HG03575 (cell line): ENCODE results near the gene ZNRF1.
"Not testable (repeated sequence)": the region's sequence is repeated elsewhere in the genome, so short reads cannot be mapped to it uniquely, and the experiment has no call there.

Source experiments
- ATAC-seq: cut with Tn5 transposase; IDR thresholded peaks from one replicate; pipeline ENCODE4 v1.9.1; 2021; ENCODE audit not compliant: unreplicated experiment, insufficient number of reproducible peaks, low FRiP score; ENCODE audit errors: extremely low read depth

ZNRF1 gene

DNA sequence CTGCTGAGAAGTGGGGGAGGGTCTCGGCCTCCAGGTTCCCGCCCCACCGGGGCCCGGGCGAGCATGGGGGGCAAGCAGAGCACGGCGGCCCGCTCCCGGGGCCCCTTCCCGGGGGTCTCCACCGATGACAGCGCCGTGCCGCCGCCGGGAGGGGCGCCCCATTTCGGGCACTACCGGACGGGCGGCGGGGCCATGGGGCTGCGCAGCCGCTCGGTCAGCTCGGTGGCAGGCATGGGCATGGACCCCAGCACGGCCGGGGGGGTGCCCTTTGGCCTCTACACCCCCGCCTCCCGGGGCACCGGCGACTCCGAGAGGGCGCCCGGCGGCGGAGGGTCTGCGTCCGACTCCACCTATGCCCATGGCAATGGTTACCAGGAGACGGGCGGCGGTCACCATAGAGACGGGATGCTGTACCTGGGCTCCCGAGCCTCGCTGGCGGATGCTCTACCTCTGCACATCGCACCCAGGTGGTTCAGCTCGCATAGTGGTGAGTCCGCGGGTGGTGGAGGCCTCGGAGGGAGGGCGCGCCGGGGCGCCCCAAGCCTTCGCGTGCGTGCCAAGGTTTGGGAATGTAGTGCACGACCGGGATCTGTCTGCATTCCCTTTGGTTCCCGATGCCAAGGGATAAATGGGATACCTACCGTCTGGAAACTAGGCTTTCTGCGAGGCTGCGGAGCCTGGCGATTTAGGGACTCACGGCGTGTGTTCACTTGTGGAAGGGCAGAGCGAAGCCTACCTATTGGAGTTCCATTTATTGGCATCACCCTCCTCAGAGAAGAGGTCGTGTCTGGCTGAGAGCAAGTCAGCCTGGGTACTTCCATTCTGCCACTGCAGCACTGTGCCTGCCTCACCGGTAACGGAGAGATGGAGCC is 1.0 kb downstream of the ZNRF1 start:
- no peak for ATAC-seq

DNA sequence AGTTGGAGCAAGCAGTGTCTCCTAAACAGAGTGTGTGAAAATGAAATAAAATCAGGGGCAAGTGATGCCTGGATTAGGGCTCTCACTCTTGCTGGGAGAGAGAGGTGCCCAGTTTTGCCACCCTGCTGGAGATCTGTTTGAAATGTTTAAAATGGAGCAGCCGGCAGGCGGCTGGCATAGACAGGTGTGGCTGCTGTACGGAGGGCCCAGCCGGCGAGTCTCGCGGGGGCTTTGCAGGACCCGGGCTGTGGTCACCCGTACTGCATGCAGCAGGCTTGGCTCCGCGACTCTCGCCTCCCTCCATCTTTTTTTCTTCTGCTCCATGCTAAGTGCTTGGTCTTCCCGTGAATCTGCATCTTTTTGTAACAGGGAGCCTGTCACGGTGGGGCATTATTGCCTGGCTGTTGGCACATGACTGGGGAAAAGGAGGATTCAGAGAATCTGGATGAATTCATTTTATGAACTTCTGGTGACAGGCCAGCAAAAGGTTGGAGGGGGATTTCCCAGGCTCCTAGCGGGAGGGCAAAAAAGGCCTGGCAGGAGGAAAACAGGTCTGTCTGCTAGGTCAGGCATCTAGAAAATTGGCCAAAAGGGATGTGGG is 1.8 kb downstream of the ZNRF1 start:
- no peak for ATAC-seq

DNA sequence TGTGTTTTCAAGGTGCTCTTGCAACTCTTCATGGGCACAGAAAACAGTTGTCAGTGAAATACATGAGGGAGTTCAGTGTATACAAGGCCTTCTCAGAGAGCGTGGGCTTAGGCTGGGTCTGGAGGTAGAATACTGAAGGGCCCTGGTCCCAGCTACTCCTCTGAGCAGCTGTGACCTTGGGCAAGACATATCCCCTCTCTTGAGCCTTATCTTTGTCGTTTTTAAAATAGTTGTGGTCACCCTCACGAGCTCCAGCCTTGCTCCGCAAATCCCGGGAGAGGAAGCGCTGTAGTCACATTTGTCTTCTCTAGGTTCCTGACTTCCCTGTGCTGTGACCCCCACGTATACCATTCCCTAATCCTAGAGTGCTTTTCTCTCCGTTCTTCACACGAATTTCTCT is 3.6 kb downstream of the ZNRF1 start:
- ATAC-seq = no peak

DNA sequence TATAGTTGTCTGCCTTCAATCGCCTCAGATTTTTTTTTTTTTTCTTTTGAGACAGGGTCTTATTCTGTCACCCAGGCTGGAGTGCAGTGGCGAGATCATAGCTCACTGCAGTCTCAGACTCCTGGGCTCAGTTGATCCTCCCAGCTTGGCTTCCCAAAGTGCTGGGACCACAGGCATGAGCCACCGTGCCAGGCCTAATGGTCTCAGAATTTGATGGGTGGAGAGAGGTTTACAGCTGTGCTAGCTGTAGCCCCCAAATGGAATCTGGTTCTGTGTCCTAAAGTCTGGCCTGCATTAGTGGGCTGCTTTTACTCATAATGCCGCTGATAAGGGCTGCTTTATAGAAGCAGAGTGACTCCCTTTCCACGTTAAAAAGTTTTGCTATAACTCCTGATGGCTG is 5.1 kb downstream of the ZNRF1 start:
- ATAC-seq = no peak

DNA sequence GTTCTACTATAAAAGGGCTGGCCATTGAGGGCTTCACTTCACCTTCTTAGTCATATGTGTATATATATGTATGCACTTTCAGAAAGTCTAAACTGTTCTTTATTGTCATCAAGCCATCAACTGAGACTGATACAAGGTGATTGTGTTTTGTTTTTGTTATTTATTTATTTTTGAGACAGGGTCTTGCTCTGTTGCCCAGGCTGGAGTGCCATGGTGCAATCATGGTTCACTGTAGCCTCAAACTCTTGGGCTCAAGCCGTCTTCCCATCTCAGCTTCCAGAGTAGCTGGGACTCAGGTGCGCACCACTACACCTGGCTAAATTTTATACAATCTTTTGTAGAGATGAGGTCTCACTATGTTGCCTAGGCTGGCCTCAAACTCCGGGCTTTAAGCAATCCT is 5.6 kb downstream of the ZNRF1 start:
- ATAC-seq = no peak

DNA sequence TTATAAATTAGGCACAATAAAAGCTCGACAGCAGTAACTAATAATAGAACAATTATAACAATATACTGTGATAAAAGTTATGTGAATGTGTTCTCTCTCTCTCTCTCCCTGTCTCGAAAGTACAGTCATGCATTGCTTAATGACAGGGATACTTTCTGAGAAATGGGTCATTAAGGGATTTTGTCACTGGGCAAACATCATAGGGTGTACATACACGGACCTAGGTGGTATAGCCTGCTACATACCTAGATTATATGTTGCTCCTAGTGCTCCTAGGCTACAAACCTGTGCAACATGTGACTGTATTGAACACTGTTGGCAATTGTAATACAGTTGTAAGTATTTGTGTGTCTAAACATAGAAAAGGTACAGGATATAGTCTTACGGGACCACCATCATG is 6.9 kb downstream of the ZNRF1 start:
- ATAC-seq = no peak

DNA sequence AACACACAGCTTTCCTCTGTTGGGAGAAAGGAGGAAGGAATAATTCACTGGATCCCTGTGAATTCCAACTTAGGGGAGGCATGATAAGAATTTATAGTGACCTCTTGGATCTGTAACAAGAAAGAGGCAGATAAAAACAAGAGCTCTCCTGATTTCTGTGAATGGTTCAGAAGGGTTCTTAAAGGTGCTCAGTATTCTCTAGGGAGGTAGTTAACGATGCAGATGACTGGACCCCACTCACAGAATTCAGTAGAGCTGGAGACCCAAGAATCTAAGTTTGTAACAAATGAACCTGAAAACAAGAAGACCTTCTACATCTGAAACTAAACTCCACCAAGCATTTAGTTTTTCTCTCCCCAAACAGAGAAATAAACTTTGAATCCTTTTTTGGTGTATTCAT is 8.6 kb downstream of the ZNRF1 start:
- no peak for ATAC-seq

DNA sequence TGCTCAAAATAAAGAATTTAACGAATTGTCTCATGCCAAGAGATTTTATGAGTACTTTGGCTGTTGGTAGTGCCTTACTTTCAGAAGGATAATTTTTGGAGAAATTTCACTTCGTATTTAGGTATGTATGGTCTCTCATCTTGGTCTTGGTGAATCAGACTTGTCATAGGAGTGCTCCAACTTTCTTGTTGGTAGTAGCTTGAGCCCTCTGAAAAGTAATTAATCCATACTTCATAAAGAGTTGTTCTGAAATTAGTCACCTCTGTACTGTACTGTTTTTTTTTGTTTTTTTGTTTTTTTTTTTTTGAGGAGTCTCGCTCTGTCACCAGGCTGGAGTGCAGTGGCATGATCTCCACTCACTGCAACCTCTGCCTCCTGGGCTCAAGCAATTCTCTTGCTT is 11.6 kb downstream of the ZNRF1 start:
- no peak for ATAC-seq

DNA sequence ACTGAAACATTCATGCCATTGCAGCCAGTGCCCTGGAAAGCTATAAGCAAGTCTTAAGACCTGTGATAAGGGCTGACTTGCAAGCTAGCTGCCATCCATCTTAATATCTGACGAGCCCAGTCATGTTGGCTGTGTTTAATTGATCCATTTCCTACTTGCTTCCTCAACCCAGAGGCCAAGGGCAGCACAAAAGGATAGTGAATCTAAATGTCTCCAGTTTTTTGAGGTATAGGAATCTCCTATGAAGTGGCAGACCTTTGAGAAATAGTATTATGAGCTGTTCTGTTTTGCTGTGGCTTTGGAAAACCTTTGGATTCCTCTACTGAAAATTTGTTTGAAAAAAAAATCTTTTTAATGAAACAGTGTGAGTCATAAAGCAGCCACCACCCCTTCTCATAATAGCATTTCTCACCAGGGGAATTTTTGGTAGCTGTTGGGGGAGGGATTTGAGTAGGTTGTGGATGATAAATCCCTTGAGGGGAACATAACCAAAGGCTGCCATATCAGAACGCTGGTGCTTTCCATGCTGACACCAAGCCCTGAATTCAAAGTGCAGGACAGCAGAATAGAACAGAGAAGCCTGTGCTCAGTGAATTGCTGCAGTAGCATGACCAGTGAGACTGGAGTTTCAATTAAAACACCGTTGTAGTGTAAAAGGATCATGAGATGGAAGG is 12.9 kb downstream of the ZNRF1 start:
- no peak for ATAC-seq

DNA sequence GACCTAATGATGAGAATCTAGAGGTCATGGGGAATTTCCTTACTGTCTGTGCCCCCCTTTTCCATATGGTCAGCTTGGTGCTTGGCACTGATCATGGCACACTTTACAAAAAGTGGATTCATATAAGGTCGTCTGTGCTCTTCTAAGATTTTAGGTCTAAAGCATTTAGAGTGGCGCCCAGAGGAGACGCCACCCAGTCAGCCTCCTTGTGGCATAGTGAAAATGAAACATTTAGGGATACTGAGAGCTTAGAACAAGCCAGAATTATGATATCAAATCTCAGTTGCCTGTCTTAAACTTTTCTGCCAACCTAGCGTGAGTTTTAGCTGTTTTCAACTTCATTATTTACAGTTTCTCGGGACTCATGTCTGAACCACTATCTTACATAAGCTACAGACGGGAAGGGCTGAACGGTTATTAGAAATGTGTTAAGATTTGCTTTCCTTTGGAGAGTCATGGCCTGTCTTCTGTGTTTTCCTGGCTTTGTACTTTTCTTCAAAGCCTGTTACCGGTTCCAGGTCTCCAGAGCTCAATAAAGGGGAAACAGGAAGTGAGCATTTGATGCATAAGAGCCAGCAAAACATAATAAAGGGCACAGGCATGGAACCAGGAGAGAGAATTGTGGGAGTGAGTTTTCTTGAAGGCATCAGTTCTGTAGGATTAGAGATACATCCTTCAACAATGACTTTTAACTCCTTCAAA is 13.7 kb downstream of the ZNRF1 start:
- ATAC-seq = no peak

DNA sequence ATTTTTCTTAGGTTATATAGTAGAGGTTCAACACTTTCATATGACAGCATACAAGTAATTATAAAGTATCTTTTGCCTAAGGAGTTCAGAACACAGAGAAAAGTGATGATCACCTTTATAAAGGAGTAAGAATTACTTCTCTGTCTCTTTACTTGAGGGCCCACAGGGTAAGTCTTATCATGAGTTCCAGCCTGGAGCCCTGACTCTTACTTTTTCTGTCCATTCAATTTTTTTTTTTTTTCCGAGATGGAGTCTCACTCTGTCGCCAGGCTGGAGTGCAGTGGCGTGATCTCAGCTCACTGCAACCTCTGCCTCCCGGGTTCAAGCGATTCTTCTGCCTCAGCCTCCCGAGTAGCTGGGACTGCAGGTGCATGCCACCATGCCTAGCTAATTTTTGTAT is 14.3 kb downstream of the ZNRF1 start:
- not testable (repeated sequence) for ATAC-seq

DNA sequence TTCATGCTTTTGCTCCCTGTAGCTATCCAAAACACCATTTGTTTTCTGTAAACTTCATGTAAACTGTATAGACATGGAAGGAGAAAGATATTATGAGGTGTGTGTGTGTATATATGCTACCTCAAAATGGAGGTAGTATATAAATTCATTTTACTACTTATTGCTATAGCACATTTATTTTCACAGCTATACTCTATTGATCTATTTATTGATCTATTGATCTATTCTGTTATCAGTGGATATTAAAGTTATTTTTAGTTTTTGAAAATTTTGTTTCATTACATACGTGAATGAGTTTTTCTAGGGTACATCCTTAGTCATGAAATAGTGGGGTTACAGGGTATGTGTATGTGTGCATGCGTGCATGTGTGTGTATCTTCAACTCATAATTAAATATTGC is 15.5 kb downstream of the ZNRF1 start:
- ATAC-seq = no peak

DNA sequence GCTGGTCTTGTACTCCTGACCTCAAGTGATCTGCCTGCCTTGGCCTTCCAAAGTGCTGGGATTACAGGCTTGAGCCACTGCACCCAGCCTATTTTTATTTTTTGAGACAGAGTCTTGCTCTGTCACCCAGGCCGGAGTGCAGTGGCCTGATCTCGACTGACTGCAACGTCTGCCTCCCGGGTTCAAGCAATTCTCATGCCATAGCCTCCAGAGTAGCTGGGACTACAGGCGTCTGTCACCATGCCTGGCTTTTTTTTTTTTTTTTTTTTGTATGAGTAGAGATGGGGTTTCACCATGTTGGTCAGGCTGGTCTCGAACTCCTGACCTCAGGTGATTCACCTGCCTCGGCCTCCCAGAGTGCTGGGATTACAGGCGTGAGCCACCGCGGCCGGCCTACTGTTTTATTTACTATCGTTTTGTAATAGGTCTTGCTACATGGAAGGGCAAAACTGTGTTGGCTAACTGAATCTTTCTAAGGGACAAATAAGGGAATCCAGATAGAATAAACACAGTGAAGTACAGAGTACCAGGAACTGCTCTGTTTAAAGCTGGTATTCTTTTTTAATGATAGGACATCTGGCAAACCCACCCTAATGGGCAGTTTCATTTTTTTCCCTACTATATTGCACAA is 17.7 kb downstream of the ZNRF1 start:
- ATAC-seq = not testable (repeated sequence)

DNA sequence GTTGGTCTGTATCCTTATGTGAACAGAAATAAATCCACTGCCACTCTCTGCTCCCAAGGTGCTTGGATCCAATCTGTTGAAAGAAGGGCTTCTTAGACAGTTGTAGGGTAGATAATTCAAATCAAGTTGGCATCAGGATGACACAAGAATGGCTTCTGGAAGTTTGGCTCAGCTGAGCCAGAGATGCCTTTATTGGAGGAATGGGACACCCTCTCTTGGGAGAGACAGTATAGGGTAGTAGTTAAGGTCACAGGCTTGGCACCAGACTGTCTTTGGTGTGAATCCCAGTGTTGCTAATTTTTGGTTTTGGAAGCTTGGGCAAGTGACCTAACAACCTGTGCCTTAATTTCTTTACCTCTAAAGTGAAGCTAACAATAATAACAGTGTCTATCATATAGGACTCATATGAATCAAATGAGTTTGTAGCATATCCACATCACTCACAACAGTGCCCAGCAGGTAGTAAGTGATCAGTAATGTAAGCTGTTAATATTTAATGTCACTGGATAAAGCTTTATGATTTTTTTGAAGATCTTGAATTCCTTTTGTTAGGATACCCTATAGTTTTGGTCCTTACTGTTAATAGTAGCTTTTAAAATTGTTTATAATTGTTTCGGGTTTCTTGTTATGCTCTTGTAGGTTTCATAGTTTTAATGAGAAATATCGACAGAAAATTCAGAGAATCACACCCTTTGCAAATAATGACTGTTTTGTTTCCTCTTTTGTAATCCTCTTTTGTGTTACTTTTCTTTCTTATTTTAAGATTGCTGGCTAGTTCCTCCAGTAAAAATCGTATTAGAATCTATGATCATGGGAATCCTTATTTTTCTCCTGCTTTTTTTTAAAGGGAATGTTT is 19.1 kb downstream of the ZNRF1 start:
- ATAC-seq = no peak

DNA sequence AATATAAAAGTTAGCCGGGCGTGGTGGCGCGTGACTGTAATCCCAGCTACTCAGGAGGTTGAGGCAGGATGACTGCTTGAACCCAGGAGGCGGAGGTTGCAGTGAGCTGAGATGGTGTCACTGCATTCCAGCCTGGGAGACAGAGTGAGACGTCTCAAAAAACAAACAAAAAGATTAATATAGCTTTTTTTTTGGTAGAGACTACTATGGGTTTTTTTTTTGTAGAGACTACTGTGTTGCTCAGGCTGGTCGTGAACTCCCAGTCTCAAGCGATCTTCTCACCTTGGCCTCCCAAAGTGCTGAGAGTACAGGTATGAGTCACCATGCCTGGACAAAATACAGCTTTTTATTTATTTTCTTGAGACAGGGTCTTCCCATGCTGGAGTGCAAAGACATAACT is 20.2 kb downstream of the ZNRF1 start:
- no peak for ATAC-seq

DNA sequence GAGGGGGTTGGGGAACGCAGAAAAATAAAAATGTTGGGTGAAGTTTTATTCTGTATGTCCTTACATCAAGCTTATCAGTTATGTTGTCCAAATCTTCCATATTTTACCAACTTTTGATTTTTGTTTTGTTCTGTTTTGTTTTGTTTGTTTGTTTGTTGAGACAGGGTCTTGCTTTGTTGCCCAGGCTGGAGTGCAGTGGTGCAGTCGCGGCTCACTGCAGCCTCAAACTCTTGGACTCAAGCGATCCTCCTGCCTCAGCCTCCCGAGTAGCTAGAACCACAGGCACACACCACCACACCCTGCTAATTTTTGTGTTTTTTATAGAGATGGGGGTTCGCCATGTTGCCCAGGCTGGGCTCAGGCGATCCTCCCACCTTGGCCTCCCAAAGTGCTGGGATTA is 20.8 kb downstream of the ZNRF1 start:
- no peak for ATAC-seq

DNA sequence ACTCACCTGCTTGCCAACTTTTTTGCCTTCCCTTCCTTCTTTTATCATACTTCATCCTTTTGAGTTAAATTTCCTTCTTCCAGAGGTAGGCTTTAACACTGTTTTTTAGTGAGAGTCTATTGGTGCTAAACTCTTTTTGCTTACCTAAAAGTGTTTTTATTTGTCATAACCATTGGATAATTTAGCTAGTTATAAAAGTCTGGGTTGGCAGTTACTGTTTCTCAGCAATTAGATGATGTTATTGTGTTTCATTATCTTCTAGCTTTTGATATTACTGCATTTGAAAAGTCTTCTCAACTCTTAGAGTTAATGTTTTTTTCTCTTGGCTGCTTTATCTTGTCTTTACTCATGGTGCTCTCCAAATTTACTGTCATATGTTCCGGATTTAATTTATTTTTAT is 22.6 kb downstream of the ZNRF1 start:
- ATAC-seq = no peak

DNA sequence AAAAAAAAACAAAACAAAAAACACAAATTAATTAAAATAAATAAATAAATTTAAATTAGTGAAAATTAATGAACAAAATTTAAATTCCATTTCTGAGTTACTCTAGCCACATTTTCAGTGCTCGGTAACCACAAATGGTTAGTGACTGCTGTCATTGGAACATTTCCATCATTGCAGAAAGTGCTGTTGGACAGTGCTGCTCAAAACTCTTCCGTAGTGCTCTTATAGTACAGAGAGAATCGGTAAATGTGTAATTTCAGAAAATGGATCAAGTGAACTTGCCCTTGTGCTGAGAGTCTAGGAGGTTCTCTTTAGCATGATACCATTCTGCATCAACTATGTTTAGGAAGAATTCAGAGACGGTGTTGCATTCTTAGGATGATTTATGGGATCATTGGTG is 23.7 kb downstream of the ZNRF1 start:
- no peak for ATAC-seq
